ENCODE measurements around the gene PLCB2. TPM values are rescaled to one million over a fixed set of nuclear protein-coding genes. Genes with fewer than 3 reads are reported as not detected.
A peak's percentile ranks its signal among the peaks of the same experiment; 100 is the strongest.

The PLCB2 gene
- total RNA-seq, 2 donors from 2014 or later: 5.7 to 9.5 TPM

DNA sequence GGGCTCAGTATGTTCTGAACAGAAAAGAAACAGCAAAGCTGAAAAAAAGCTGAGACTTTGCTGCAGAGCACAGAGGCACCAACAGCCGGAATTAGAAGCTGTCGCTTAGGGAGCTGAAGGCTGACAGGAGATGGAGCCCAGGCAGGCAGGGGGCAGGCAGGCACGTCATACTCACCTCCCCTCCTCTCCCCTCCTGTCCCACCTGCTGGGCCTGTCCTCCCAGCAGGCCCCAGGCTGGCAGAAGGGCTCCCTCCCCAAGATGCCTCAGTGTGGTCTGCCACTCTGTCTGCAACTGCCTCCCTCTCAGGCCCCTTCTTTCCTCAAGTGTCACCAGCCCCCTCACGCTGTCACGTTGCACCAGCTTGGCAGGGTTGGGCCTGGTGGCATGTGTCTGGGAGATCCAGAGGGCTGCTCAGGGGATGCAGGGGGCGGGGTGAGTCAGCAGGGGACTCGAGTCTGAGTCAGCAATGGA, 21.6 kb downstream of the PLCB2 start:
- intact Hi-C loops (cut with DNase I): no loop called here
- Histone ChIP-seq H3K27ac (no peak overlapping the region), H3K4me3 (no peak overlapping the region), H3K36me3 (no peaks in the 10 kb centered on the region), H3K4me1 (peaks cover 14% of the 10 kb centered on the region), H3K9me3 (no peaks in the 10 kb centered on the region), H3K27me3 (peaks cover 28% of the 10 kb centered on the region), H3K9ac (ENCODE audit: low read depth in 2 of 2, low read length in 2 of 2) (no peak overlapping the region)
- no peak for TF ChIP-seq CTCF (IDR thresholded peaks at IDR 0.05)
- no peak for DNase-seq

- intact Hi-C loops (cut with DNase I): no loop called here
- no peak overlapping the region for H3K4me3 ChIP-seq
- no peaks in the 10 kb centered on the region for H3K36me3 ChIP-seq
- no peak for DNase-seq
- H3K27ac ChIP-seq: no peak overlapping the region
- H3K4me1 ChIP-seq: peaks cover 10% of the 10 kb centered on the region
- no peak overlapping the region for H3K9ac ChIP-seq (ENCODE audit: low read depth in 2 of 2, low read length in 2 of 2)
- H3K27me3 ChIP-seq: peaks cover 33% of the 10 kb centered on the region
- H3K9me3 ChIP-seq: no peaks in the 10 kb centered on the region
- TF ChIP-seq CTCF (IDR thresholded peaks at IDR 0.05): no peak
Measured at GRCh38 chr15:40285554-40286011, 22.2 kb downstream of the PLCB2 start.

DNA sequence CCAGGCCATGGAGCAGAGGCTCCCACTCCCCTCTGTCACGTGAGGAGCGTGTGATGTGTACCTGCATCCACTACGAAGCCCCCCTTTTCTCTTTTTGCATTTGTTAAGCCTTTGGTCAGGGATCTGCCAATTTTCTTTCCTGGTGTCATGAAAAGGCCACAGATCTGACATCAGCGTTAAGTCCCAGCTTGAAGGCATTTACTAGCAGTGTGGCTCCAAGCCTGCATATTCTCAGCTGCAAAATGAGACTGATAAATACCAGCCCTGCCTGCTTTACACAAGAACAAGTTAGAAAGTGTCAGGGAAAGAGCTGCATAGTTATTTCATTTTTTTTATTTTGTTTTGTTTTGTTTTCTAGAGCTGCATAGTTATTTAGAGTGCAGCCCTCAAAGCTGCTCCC, 22.6 kb downstream of the PLCB2 start:
- Histone ChIP-seq H3K4me3 (no peak overlapping the region), H3K9ac (ENCODE audit: low read depth in 2 of 2, low read length in 2 of 2) (no peak overlapping the region), H3K27me3 (peaks cover 38% of the 10 kb centered on the region), H3K27ac (no peak overlapping the region), H3K4me1 (peaks cover 10% of the 10 kb centered on the region), H3K36me3 (no peaks in the 10 kb centered on the region), H3K9me3 (no peaks in the 10 kb centered on the region)
- no peak for TF ChIP-seq CTCF (IDR thresholded peaks at IDR 0.05)
- intact Hi-C loops (cut with DNase I): no loop called here
- DNase-seq: no peak

GRCh38 chr15:40283615-40284300, 24.0 kb downstream of the PLCB2 start:
- no peak overlapping the region for H3K27ac ChIP-seq
- H3K4me3 ChIP-seq: no peak overlapping the region
- H3K27me3 ChIP-seq: peaks cover 44% of the 10 kb centered on the region
- intact Hi-C loops (cut with DNase I): no loop called here
- no peak overlapping the region for H3K9ac ChIP-seq (ENCODE audit: low read depth in 2 of 2, low read length in 2 of 2)
- H3K4me1 ChIP-seq: peaks cover 14% of the 10 kb centered on the region
- TF ChIP-seq CTCF (IDR thresholded peaks at IDR 0.05): no peak
- H3K9me3 ChIP-seq: no peaks in the 10 kb centered on the region
- no peak for DNase-seq
- no peaks in the 10 kb centered on the region for H3K36me3 ChIP-seq

GRCh38 chr15:40282869-40283614, 24.7 kb downstream of the PLCB2 start, which contains the start of gene ANKRD63:
Gene ANKRD63 (minus strand): TSS chr15:40283064. CDS start chr15:40282586, 478 bp downstream.
- Histone ChIP-seq H3K4me1 (peaks cover 14% of the 10 kb centered on the region), H3K4me3 (peak within 1 kb of the TSS; percentile 47), H3K9ac (ENCODE audit: low read depth in 2 of 2, low read length in 2 of 2) (peak within 1 kb of the TSS in 1 of 2 donors; percentile 60), H3K27me3 (peaks cover 44% of the 10 kb centered on the region), H3K9me3 (no peaks in the 10 kb centered on the region), H3K27ac (no peak within 1 kb of the TSS), H3K36me3 (no peaks in the 10 kb centered on the region)
- intact Hi-C loops (cut with DNase I): no loop called here
- no peak for TF ChIP-seq CTCF (IDR thresholded peaks at IDR 0.05)
- no peak for DNase-seq
